DOHH2 (cell line): ENCODE measurements around the gene MUC20.
"Not testable (repeated sequence)": the region's sequence is repeated elsewhere in the genome, so short reads cannot be mapped to it uniquely, and the experiment has no call there.

Source experiments
- H3F3A ChIP-seq: fragments of 200-600 bp; sonication (generic), shearing (Covaris generic); 2 replicates; pipeline ENCODE4 v1.6.0; 2016; ENCODE audit warnings: antibody characterized with exemption, mild to moderate bottlenecking; ENCODE audit not compliant: control insufficient read depth, insufficient read depth
- H3K27ac ChIP-seq: fragments of 200-600 bp; sonication (generic); 2 replicates; pipeline ENCODE4 v1.5.1; 2014; ENCODE audit warnings: low read depth, mild to moderate bottlenecking, low read length, moderate library complexity
- H3K27me3 ChIP-seq: fragments of 200-600 bp; sonication (generic); 2 replicates; pipeline ENCODE4 v1.6.1; 2014; ENCODE audit warnings: mild to moderate bottlenecking, low read length, mixed read lengths; ENCODE audit not compliant: control insufficient read depth
- H3K36me3 ChIP-seq: fragments of 200-600 bp; sonication (generic); 2 replicates; pipeline ENCODE4 v1.6.1; 2014; ENCODE audit warnings: mild to moderate bottlenecking, low read length, moderate library complexity, mixed read lengths; ENCODE audit not compliant: control insufficient read depth
- H3K4me1 ChIP-seq: fragments of 200-600 bp; sonication (generic); 2 replicates; pipeline ENCODE4 v1.6.1; 2014; ENCODE audit warnings: mild to moderate bottlenecking, low read length, mixed read lengths; ENCODE audit not compliant: control insufficient read depth
- H3K4me2 ChIP-seq: fragments of 200-600 bp; sonication (generic); 2 replicates; pipeline ENCODE4 v1.6.0; 2014; ENCODE audit warnings: mild to moderate bottlenecking, low read length, moderate library complexity
- H3K4me3 ChIP-seq: fragments of 200-600 bp; sonication (generic); 2 replicates; pipeline ENCODE4 v1.5.1; 2014; ENCODE audit warnings: mild to moderate bottlenecking, low read length, mixed read lengths
- H3K79me2 ChIP-seq: fragments of 200-600 bp; sonication (generic); 2 replicates; pipeline ENCODE4 v1.6.1; 2014; ENCODE audit warnings: mild to moderate bottlenecking, low read length, mixed read lengths; ENCODE audit not compliant: control insufficient read depth
- H3K9me2 ChIP-seq: fragments of 200-600 bp; sonication (generic); replicated peaks from 2 replicates; pipeline ENCODE4 v1.6.1; 2014; ENCODE audit warnings: mild to moderate bottlenecking, low read length, mixed read lengths; ENCODE audit not compliant: control insufficient read depth
- H3K9me3 ChIP-seq: fragments of 200-600 bp; sonication (generic); 2 replicates; pipeline ENCODE4 v1.6.1; 2014; ENCODE audit warnings: antibody characterized with exemption, low read length, mixed read lengths; ENCODE audit not compliant: control insufficient read depth, insufficient read depth
- H4K20me1 ChIP-seq: fragments of 200-600 bp; sonication (generic); 2 replicates; pipeline ENCODE4 v1.6.0; 2014; ENCODE audit warnings: low read depth, mild to moderate bottlenecking, antibody characterized with exemption, low read length, moderate library complexity; ENCODE audit not compliant: control insufficient read depth, insufficient read depth
- CTCF ChIP-seq: fragments of 200-600 bp; sonication (generic); IDR thresholded peaks from one replicate; pipeline ENCODE4 v1.5.1; 2014; ENCODE audit warnings: antibody characterized with exemption, mild to moderate bottlenecking, low read depth, low read length; ENCODE audit not compliant: poor library complexity, severe bottlenecking
- EZH2phosphoT487 ChIP-seq: fragments of 200-600 bp; sonication (generic); IDR thresholded peaks from 2 replicates; pipeline ENCODE4 v1.6.1; 2017; ENCODE audit warnings: borderline replicate concordance, mild to moderate bottlenecking, antibody characterized with exemption, low read length, moderate library complexity, mixed read lengths

MUC20 gene

GRCh38 chr3:195711813-195712534 lies 8.8 kb upstream of the MUC20 start:
- TF ChIP-seq EZH2phosphoT487 (no peak), CTCF (no peak)
- Histone ChIP-seq H3K9me2 (no peaks in the 10 kb centered on the region), H3K4me2 (no peak overlapping the region), H3K36me3 (no peaks in the 10 kb centered on the region), H4K20me1 (no peaks in the 10 kb centered on the region), H3K27me3 (no peaks in the 10 kb centered on the region; the same call in 1 of the 2 replicates), H3K27ac (no peak overlapping the region), H3K9me3 (no peaks in the 10 kb centered on the region), H3K4me1 (no peaks in the 10 kb centered on the region), H3K4me3 (no peak overlapping the region), H3K79me2 (no peaks in the 10 kb centered on the region), H3F3A (no peaks in the 10 kb centered on the region)

GRCh38 chr3:195712535-195712910 lies 8.3 kb upstream of the MUC20 start:
- not testable (repeated sequence) for H3K36me3 ChIP-seq, H3K4me3 ChIP-seq, H3K79me2 ChIP-seq, H3K27me3 ChIP-seq, H3K9me2 ChIP-seq, H4K20me1 ChIP-seq, H3K4me1 ChIP-seq, H3K9me3 ChIP-seq, H3K27ac ChIP-seq, H3F3A ChIP-seq, H3K4me2 ChIP-seq

GRCh38 chr3:195713150-195713549 lies 7.6 kb upstream of the MUC20 start:
- H4K20me1 ChIP-seq, H3F3A ChIP-seq, H3K4me1 ChIP-seq, H3K9me3 ChIP-seq, H3K27ac ChIP-seq, H3K4me2 ChIP-seq, H3K9me2 ChIP-seq, H3K36me3 ChIP-seq, H3K79me2 ChIP-seq, H3K27me3 ChIP-seq, H3K4me3 ChIP-seq: not testable (repeated sequence)

GRCh38 chr3:195714380-195715011 lies 6.3 kb upstream of the MUC20 start:
- Histone ChIP-seq H3F3A (no peaks in the 10 kb centered on the region), H3K4me3 (no peak overlapping the region), H3K9me2 (no peaks in the 10 kb centered on the region), H3K36me3 (no peaks in the 10 kb centered on the region), H3K4me2 (no peak overlapping the region), H3K9me3 (no peaks in the 10 kb centered on the region), H3K27me3 (no peaks in the 10 kb centered on the region), H3K27ac (no peak overlapping the region), H3K4me1 (no peaks in the 10 kb centered on the region), H4K20me1 (no peaks in the 10 kb centered on the region), H3K79me2 (no peaks in the 10 kb centered on the region)
- no peak for TF ChIP-seq CTCF
- TF ChIP-seq EZH2phosphoT487: no peak
